Activated T-cell treated with anti-CD3 and anti-CD28 coated beads for 24 hours (primary cell): ENCODE measurements around the gene GRID2.

Experiments
- DNase-seq: peaks from one replicate; pipeline ENCODE4 v3.0.0-alpha.2; 2020; ENCODE audit warnings: low read depth

The GRID2 gene

GRCh38 chr4:92524131-92524530 lies 220.4 kb downstream of the GRID2 start:
- DNase-seq = no peak

DNA sequence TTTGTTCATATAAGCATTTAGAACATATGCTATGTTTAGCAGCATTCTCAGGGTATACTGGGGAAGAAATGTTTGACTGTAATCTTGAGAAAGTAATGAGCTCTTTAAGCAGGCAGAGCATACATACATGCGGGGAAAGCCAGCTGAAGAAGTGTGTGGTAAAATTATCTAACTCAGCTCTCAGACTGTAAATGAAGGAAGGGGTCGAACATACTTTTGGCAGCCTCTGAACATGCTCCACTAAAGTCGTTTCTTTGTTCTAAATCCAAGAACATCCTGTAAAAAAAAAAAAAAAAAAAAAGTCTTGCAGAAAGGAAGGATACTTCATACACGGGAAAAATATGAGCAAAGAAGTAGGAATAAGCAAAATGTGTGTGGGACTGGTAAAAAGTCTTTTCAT lies 224.8 kb downstream of the GRID2 start:
- DNase-seq = no peak

DNA sequence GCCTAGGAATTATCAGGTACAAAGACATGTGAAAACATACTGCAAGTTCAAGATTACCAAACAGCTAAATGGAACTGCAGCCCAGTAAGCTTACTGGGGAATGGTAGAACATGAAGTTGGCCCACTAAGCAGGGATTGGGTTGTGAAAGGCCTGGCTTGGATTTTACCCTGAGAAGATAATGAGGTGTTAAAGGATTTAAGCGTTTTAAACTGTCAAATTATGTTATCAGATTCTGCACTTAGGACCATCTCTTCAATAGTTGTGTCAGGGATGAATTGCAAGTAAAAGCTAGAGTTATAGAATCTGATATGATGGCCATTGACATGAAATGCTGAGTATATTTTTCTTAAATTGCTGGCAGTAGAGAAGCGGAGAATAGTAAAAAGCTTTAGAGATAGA lies 225.7 kb downstream of the GRID2 start:
- DNase-seq = no peak

- DNase-seq = no peak
These were observed 231.8 kb downstream of the GRID2 start for GRCh38 chr4:92535599-92535998.

DNA sequence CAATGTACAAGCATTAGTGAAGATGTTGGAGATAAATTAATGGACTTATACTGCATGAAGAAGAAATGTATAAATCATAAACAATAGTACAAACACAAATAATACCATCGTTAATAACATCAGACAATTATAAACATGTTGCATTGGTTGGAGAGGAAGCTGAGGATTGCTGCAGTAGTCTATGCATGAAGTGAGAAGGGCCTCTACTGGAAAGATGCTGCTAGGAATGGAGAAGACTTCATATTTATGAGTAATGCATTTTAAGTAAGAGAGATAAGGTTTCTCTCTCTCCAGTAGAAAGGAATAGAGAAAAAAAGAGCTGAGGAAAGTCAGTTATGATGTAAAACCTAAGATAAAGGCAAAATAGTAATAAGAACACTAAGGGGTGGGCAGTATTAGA lies 247.8 kb downstream of the GRID2 start:
- no peak for DNase-seq

DNA sequence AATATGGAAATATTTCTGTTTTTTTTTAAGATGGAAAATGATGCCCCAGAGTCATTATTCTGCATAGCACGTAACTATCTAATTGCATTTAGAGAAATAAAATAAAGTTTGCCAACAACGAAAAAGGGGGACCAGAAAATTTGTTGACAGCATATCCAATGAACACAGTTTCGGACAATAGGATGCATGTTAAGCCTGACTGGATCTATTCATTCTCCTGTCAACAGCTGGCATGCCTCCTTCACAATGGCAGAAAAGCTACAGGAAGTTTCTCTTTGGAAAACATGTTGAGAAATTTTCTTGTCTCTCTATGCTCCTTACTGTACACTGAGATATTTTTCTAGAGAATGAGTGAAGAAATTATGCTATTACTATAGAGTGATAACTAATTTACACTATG lies 262.5 kb downstream of the GRID2 start:
- DNase-seq = no peak

DNA sequence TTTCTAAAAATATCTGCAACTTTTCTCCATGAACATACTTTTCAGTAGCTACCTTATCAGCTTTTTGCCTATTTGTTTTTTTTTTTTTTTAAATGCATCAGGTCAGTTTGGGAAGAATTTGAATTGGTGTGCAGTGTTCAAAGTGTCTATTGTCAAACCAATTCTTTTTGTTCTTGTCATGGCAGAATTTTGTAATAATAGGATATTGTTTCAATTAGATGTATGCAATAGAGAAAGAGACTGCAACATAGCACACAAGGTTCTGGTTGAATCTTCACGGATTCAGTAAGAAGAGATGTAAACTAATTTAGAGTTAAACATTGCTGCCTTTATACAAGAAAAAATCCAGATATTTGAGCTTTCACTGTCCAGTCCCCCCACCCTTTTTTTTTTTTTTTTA lies 277.1 kb downstream of the GRID2 start:
- no peak for DNase-seq

DNA sequence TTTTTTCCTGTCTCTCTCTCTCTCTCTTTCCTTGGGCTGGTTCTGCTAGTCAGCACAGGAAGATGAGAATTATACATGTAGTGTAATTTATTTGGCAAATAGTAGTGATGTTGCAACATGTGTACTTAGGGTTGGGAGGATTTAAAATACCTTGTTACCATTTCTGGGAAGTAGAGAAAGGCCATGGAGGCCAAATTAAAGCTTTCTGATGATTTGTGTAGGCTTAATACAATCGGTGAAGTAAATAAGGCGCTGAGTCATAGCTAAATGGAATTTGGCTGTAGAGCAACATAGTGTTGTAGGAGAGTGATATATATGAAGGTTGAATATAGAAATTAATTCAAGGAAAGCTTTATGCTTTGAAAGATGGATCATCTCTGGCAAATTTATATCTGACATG lies 295.3 kb downstream of the GRID2 start:
- no peak for DNase-seq

DNA sequence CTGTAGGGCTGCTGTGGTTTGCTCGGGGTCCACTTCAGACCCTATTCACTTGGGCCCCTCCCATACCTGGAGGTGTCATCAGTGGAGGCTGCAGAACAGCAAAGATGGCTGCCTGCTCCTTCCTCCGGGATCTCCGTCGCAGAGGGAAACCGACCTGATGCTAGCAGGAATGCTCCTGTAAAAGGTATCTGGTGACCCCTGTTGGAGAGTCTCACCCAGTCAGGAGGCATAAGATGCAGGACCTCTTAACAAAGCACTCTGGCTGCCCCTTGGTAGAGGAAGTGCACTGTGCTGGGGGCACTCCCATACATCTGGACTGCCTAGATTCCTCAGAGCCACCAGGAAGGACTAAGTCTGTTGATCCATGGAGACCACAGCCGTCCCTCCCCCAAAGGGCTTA lies 296.9 kb downstream of the GRID2 start:
- DNase-seq = no peak

DNA sequence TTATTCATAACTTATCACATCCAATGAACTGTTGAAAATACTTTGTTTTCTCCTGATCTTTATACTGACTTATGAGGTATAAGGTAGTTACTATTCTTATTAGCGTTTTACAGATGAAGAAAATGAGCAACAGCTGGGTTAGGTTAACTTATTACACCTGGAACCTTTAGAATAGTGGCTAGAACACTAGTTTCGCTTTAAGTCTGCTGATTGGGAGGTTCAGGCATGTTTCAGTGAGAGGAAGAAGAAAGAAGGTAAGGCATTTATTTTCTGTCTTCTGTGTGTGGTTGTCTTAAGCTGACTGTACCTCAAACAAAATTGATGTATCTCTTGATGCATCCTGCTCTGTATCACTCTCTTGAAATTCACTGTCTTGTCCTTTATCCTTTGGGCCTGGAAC lies 302.5 kb downstream of the GRID2 start:
- no peak for DNase-seq

GRCh38 chr4:92615049-92615448 lies 311.3 kb downstream of the GRID2 start:
- DNase-seq = no peak

GRCh38 chr4:92618968-92619367 lies 315.2 kb downstream of the GRID2 start:
- DNase-seq = no peak

DNA sequence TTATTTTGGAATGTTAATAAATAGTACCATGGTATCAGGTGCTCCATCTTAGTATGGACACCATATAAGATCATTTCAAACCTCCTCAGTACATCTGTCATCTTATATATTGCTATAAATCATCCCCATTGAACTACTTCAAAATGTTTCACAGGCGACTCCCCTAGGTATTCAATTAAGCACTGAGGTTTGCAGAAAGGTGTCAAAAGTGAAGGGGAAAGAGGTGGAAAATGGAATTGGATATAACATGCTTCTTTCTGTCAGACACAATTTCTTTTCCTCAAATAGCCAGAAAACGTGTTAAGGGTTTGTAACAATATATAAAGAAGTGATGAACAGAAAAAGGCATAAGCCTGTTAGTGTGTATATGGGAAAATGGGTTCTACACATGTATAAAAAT lies 325.5 kb downstream of the GRID2 start:
- no peak for DNase-seq

- DNase-seq = no peak
These were observed 331.1 kb downstream of the GRID2 start for GRCh38 chr4:92634882-92635281.

DNA sequence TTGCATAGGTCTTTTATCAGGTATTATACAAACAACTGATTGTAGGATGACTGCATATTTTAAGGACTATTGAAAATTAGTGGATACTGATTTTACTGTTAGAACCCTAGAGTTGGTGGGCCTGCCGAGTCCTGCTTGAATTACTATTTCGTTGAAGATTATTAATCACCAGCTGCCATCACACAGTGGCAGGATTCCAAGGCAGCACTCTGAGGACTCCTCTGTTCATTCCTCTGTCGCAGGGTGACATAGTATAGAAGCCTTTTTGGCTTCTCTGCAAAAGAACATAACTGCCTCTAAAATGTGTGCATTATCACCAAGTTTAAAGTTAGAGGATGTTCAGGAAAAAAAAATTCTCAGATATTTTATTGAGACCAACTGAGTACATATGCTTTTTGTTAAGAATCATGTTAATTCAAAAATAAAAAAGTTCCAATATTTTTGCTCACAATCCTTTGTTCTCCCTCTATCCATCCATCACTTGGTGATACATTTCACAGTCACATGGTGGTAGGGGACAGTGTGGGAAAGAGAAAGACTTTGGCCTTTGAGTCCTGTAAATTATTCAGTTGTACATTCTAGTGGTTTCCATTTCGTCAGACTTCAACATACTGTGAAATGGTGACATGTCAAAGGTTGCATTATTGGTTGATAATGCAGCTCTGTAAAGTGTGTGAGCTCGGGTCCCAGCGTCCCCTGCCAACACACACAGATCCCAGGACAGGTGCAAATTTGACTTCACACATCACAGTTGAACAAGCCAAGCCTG lies 332.5 kb downstream of the GRID2 start:
- DNase-seq = no peak

DNA sequence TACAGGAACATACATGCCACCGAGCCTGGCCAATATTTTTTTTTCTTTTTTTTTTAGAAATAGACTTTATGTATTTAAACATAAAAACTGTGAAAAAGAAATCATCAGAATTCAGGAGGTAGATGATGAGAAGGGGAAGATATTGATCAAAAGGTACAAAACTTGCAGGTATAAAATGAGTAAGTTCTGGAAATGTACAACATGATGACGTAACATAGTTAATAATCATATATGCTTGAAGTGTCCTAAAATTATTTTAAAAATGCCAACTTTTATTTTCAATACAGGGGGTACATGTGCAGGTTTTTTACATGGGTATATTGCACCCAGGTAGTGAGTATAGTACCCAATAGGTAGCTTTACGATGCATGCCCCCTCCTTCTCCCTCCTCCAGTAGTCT lies 337.6 kb downstream of the GRID2 start:
- no peak for DNase-seq

DNA sequence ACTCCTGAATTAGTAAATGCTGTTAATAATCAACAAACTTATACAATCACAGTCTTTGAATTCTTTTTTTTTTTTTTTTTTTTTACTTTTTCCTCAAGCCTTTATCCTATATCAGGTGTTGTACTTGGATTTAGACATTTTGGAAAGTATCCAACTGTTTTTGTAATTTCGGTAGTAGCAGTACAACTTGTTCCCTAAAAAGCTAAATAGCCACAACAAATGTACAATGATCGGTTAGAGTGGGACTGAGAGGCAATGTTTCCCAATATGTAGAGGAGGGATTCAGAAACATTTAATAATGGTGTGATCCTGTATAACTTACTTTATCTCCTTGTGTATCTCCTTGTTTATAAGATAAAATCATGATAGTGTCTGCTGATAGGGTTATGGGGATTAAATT lies 343.1 kb downstream of the GRID2 start:
- no peak for DNase-seq

- DNase-seq = no peak
These were observed 347.8 kb downstream of the GRID2 start for GRCh38 chr4:92651536-92651935.

- no peak for DNase-seq
These were observed 350.3 kb downstream of the GRID2 start for GRCh38 chr4:92654084-92654483.

DNA sequence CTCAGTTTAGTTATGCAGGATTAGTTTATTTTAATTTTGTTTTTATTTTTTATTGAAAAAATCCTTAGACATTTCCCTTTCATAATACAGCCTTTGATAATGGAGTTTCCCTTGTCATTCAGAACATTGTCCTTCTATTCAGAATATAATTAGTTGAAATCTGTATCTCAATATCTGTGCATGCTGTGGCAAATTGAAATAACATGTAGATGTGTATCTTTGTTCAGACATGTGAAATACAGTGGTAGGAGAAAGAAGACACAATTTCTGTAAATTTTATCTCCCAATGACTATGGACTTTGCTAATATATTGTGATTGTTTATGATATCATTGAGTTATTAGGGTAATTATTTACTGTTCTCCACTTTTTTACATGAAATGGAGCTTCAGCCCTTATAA lies 353.9 kb downstream of the GRID2 start:
- no peak for DNase-seq

- DNase-seq = no peak
These were observed 354.6 kb downstream of the GRID2 start for GRCh38 chr4:92658318-92658717.

- DNase-seq = no peak
These were observed 374.0 kb downstream of the GRID2 start for GRCh38 chr4:92677805-92678204.

DNA sequence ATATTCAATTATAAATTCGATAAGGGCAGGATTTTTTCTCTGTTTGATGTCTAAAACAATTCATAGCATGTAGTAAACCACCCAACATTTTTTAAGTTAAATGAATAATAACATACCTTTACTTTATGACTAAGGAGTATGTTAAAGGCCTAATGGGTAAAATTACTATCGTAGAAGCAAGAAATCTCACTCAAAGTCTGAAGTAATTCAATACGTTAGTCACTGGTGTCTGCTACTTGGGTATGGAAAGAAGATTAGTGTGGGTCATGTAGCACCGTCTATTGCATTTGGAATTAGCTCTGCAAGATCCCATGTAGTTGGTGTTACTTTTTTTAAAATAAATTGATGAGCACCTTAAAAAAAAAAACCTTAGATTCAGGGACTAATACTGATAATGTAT lies 374.5 kb downstream of the GRID2 start:
- no peak for DNase-seq

GRCh38 chr4:92679149-92679548 lies 375.4 kb downstream of the GRID2 start:
- no peak for DNase-seq

DNA sequence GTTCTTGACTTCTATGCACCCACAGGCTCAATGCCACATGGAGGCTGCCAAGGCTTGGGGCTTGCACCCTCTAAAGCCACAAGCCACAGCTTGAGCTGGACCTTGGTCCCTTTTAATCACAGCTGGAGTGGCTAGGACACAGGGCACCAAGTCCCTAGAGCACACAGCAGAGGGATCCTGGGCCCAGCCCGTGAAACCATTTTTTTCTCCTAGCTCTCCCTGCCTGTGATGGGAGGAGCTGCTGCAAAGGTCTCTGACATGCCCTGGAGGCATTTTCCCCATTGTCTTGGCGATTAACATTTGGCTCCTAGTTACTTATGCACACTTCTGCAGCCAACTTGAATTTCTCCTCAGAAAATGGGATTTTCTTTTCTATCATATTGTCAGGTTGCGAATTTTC lies 410.9 kb downstream of the GRID2 start:
- DNase-seq = no peak
